NCI-H128 (cell line): ENCODE data around the gene RDH12.
"Not testable (repeated sequence)": the region's sequence is repeated elsewhere in the genome, so short reads cannot be mapped to it uniquely, and the experiment has no call there.

Experiments used
- DNase-seq: peaks from one replicate; lab custom pipeline; 2025; ENCODE audit not compliant: unreplicated experiment; lab: John Stamatoyannopoulos, UW

The RDH12 gene

GRCh38 chr14:67704484-67705089 is 2.9 kb downstream of the RDH12 start:
- DNase-seq = peak; percentile 34

GRCh38 chr14:67705211-67705610 is 3.5 kb downstream of the RDH12 start:
- DNase-seq = no peak

- DNase-seq = not testable (repeated sequence)
Observed at GRCh38 chr14:67709346-67709745, 7.7 kb downstream of the RDH12 start.

GRCh38 chr14:67709796-67710195 is 8.1 kb downstream of the RDH12 start:
- not testable (repeated sequence) for DNase-seq

GRCh38 chr14:67710209-67710608 is 8.5 kb downstream of the RDH12 start:
- DNase-seq = no peak

DNA sequence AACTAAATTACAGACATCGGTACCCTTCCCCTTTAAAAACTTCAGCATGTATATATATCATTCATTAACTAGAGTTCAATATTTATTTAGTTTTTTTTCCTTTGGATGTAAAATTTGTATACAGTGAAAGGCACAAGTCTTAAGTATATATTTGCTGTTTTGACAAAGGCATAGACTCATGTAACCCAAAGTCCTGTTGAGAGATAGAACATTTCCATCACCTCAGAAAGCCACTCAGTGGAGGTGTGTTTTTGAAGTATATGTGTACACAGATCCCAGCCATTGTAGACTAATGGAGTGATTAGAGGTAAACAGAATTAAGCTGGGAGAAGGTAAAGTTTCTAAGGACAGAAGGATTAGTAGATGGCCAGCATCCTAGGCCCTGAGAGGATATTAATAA is 15.4 kb downstream of the RDH12 start:
- no peak for DNase-seq

DNA sequence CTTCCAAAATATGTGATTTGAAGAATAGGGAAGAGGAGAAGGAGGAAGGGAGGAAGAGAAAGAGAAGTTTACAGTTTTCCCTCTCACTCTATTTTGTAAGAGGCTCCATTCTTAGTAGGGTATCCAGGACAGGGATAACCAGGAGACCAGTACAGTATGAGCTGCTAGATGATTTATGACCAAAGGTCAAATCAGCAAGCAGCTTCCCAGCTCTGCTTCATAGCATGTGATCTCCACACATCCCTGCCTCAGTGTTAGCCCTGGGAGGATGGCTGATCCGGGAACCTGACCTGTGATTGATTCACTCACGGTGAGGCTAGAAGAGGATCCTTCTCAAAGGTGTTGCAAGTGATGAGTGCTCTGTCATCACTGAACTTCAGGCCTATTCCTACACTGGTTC is 16.6 kb downstream of the RDH12 start:
- no peak for DNase-seq

DNA sequence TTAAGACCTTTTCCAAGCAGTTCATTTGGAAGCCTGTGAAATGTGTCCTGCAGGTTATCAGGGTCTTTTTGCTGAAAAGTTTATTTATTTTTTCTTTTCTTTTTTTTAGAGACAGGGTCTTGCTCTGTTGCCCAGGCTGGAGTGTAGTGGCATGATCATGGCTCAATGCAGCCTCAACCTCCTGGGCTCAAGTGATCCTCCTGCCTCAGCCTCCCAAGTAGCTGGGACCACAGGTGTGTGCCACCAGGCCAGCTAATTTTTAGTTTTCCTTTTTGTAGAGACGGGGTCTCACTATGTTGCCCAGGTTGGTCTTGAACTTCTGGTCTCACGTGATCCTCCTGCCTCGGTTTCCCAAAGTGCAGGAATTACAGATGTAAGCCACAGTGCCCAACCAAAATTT is 17.7 kb downstream of the RDH12 start:
- DNase-seq = not testable (repeated sequence)

DNA sequence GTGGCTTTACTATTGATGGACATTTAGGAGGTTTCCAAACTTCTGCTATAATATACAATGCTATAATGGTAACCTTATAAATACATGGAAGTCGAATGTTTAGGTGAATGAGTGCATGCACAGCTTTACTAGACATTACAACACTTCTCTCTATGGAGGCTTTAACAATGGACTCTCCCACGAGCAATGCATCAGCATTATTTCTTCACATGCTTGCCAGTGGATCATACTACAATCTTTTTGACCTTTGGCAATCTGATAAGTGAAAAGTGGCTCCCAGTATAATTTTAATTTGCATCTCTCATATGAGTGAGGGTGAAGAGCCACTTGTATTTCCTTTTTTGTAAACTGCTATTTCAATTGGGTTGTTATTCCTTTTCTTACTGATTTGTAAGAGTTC is 18.2 kb downstream of the RDH12 start:
- no peak for DNase-seq

- DNase-seq = no peak
Observed at GRCh38 chr14:67721875-67722274, 20.2 kb downstream of the RDH12 start.

DNA sequence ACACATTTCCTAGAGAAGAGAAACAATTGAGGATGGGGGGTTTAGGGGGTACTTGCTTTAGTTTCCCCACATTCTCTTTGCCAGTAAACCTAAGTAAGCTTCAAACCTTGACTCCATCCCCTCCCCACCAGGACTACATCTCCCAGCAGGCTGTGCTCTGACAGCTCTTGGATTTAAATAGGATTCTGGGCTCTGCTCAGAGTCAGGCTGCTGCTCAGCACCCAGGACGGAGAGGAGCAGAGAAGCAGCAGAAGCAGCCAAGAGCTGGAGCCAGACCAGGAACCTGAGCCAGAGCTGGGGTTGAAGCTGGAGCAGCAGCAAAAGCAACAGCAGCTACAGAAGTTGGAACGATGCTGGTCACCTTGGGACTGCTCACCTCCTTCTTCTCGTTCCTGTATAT is 20.6 kb downstream of the RDH12 start:
- DNase-seq = no peak

GRCh38 chr14:67725171-67725570 is 23.5 kb downstream of the RDH12 start:
- DNase-seq = no peak

DNA sequence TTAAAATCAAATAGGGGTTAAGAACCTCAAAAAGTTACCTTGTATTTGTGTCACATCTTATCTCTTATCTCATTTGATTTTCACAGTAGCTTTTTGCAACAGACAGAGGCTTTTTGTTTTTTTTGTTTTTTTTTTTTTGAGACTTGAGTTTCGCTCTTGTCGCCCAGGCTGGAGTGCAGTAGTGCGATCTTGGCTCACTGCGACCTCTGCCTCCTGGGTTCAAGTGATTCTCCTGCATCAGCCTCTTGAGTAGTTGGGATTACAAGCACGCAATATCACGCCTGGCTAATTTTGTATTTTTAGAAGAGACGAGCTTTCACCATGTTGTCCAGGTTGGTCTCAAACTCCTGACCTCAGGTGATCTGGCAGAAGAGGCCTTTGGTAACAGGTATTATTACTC is 25.7 kb downstream of the RDH12 start:
- DNase-seq = no peak

GRCh38 chr14:67728258-67728657 is 26.6 kb downstream of the RDH12 start:
- no peak for DNase-seq

GRCh38 chr14:67729072-67729885 is 27.6 kb downstream of the RDH12 start:
- DNase-seq = no peak

GRCh38 chr14:67733616-67734015 is 31.9 kb downstream of the RDH12 start:
- no peak for DNase-seq

DNA sequence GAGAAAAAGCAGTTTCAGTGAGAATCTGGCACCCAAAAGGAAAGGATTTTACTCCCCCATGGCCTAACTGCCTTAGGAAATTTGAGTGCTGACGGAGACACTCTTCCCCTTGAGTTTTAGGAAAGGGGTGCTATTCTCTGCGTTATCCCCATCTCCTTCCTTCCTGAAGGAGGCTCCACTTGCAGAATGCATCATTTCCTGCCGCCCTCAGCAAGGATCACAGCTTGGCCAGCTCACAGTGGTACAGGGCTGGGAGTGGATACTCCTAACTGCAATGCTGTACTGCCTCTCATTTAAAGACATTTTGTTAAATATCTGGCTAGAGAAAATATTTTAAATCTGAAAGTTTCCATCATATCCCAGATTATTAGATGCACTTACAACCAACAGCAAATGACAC is 33.0 kb downstream of the RDH12 start:
- DNase-seq = no peak

- no peak for DNase-seq
Observed at GRCh38 chr14:67735336-67736147, 33.9 kb downstream of the RDH12 start.

- no peak for DNase-seq
Observed at GRCh38 chr14:67736771-67737170, 35.1 kb downstream of the RDH12 start.

- DNase-seq = no peak
Observed at GRCh38 chr14:67738740-67739504, 37.2 kb downstream of the RDH12 start.

- no peak for DNase-seq
Observed at GRCh38 chr14:67744046-67744445, 42.4 kb downstream of the RDH12 start.
